GM12892 (cell line): ENCODE data around the gene YPEL1.

Source experiments
- POLR2AphosphoS5 ChIP-seq: IDR thresholded peaks from 2 replicates; pipeline ENCODE4 v1.6.1; 2011; ENCODE audit warnings: low read depth, low read length, control low read depth
- TAF1 ChIP-seq: IDR thresholded peaks from 2 replicates; pipeline ENCODE4 v1.6.1; 2011; ENCODE audit warnings: low read depth, mild to moderate bottlenecking, control low read depth, low read length, borderline replicate concordance

DNA sequence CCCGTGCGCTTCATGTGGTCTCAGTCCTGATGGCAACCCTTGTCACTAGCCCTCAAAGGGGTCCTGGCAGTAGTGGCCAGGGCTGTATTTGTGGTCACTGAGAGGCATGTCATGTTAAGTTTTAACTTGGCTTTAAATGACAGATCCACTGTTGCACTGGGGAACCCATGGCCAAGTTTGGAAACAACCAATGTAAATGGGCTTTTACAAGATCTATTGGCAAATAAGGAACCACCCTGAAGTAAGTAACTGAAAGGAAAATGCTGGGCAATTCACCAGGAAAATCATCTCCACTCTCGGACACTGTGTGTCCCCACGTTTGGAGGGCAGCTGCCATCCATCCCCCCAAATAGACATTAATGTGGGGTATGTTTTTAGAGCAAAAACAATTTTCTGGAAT is 8.4 kb downstream of the YPEL1 start:
- TF ChIP-seq POLR2AphosphoS5: no peak
- TF ChIP-seq TAF1: no peak
